Measurements from ENCODE around the gene ALPG. TPM values are rescaled to one million over a fixed set of nuclear protein-coding genes. Genes with fewer than 3 reads are reported as not detected.
A peak's percentile ranks its signal among the peaks of the same experiment; 100 is the strongest.

The ALPG gene
- total RNA-seq, 4 donors from 2014 or later = not detected

- intact Hi-C loops (cut with DNase I) = no loop called here
- H3K27me3 ChIP-seq = peaks cover 10 to 100% (median 16%) of the 10 kb centered on the region in 4 donors
Observed at GRCh38 chr2:232417489-232417888, 10.8 kb downstream of the ALPG start.

GRCh38 chr2:232418056-232418455, 11.4 kb downstream of the ALPG start:
- 80 to 81% methylated on average over 1 to 3 of the region's 6 CpGs for WGBS, 2 donors
- H3K36me3 ChIP-seq = no peaks in the 10 kb centered on the region
- intact Hi-C loops (cut with DNase I) = no loop called here
- no peaks in the 10 kb centered on the region for H3K9me3 ChIP-seq
- DNase-seq = no peak
- peaks cover 10 to 99% (median 16%) of the 10 kb centered on the region in 4 donors for H3K27me3 ChIP-seq
- H3K4me3 ChIP-seq = no peak overlapping the region
- TF ChIP-seq POLR2A (IDR thresholded peaks at IDR 0.05) = no peak
- no peak for TF ChIP-seq CTCF (IDR thresholded peaks at IDR 0.05)
- H3K4me1 ChIP-seq = peaks cover 23 to 31% (median 23%) of the 10 kb centered on the region in 3 donors
- H3K27ac ChIP-seq = no peak overlapping the region

More at GRCh38 chr2:232417489-232417888, 10.8 kb downstream of the ALPG start:
- no peak overlapping the region for H3K4me3 ChIP-seq
- no peak for DNase-seq
- peaks cover 23 to 31% (median 23%) of the 10 kb centered on the region in 3 donors for H3K4me1 ChIP-seq
- WGBS, 2 donors = 28 to 80% methylated on average over 2 of the region's 5 CpGs
- no peaks in the 10 kb centered on the region for H3K36me3 ChIP-seq
- H3K9me3 ChIP-seq = no peaks in the 10 kb centered on the region
- TF ChIP-seq POLR2A (IDR thresholded peaks at IDR 0.05) = no peak
- TF ChIP-seq CTCF (IDR thresholded peaks at IDR 0.05) = no peak
- H3K27ac ChIP-seq = no peak overlapping the region

GRCh38 chr2:232418466-232419244, 12.0 kb downstream of the ALPG start:
- intact Hi-C loops (cut with DNase I) = no loop called here
- H3K27me3 ChIP-seq = peaks cover 10 to 97% (median 16%) of the 10 kb centered on the region in 4 donors
- no peaks in the 10 kb centered on the region for H3K9me3 ChIP-seq
- H3K36me3 ChIP-seq = no peaks in the 10 kb centered on the region
- H3K4me3 ChIP-seq = peak overlapping the region in 3 of 4 donors; percentile 2 to 46 (median 32)
- DNase-seq = no peak
- TF ChIP-seq POLR2A (IDR thresholded peaks at IDR 0.05) = no peak
- no peak for TF ChIP-seq CTCF (IDR thresholded peaks at IDR 0.05)
- WGBS, 2 donors = 0 to 3% methylated on average over 2 to 11 of the region's 49 CpGs
- H3K4me1 ChIP-seq = peaks cover 23 to 31% (median 23%) of the 10 kb centered on the region in 3 donors
- H3K27ac ChIP-seq = no peak overlapping the region

GRCh38 chr2:232419245-232420072, 12.8 kb downstream of the ALPG start:
- Histone ChIP-seq H3K4me1 (peaks cover 23 to 31% (median 23%) of the 10 kb centered on the region in 3 donors), H3K36me3 (no peaks in the 10 kb centered on the region), H3K27me3 (peaks cover 10 to 97% (median 16%) of the 10 kb centered on the region in 4 donors), H3K27ac (no peak overlapping the region), H3K4me3 (peak overlapping the region in 3 of 4 donors; percentile 2 to 46 (median 32)), H3K9me3 (no peaks in the 10 kb centered on the region)
- intact Hi-C loops (cut with DNase I) = no loop called here
- TF ChIP-seq POLR2A (IDR thresholded peaks at IDR 0.05) (no peak), CTCF (IDR thresholded peaks at IDR 0.05) (no peak)
- DNase-seq = no peak
- 2 to 23% methylated on average over 7 to 41 of the region's 79 CpGs for WGBS, 2 donors
